Activated T-cell treated with anti-CD3 and anti-CD28 coated beads, Interleukin-2, amount 50 U/mL, for 72 hours (primary cell): ENCODE data around the gene AHRR. TPM values are rescaled to one million over a fixed set of nuclear protein-coding genes. Genes with fewer than 3 reads are reported as not detected.
"Not testable (repeated sequence)": the region's sequence is repeated elsewhere in the genome, so short reads cannot be mapped to it uniquely, and the experiment has no call there.

ENCODE experiments used
- ATAC-seq, 2 donors: fragments of 150-1000 bp; cut with Tn5 transposase; replicated peaks in 1 of 2; 2 replicates each; pipeline ENCODE4 v1.10.0; 2021; ENCODE audit warnings: moderate library complexity in 2 of 2, mild to moderate bottlenecking in 1 of 2
- DNase-seq, 2 donors: peaks; one replicate each; pipeline ENCODE4 v3.0.0; 2021 to 2022; ENCODE audit warnings: mixed read lengths in 1 of 2
- H3K27ac Mint-ChIP-seq: one replicate; pipeline ENCODE4 v1.8.0; 2022; ENCODE audit warnings: mild to moderate bottlenecking, moderate library complexity, mixed read lengths
- H3K27me3 Mint-ChIP-seq: one replicate; pipeline ENCODE4 v1.8.0; 2022; ENCODE audit warnings: low read depth, mixed read lengths
- H3K36me3 Mint-ChIP-seq, 2 donors: one replicate each; pipeline ENCODE4 v1.8.0; 2022; ENCODE audit warnings: mixed read lengths in 2 of 2, mild to moderate bottlenecking in 1 of 2; ENCODE audit not compliant: insufficient read depth in 2 of 2
- H3K4me1 Mint-ChIP-seq: one replicate; pipeline ENCODE4 v1.8.0; 2022; ENCODE audit warnings: low read depth, mixed read lengths
- H3K4me3 Mint-ChIP-seq, 2 donors: one replicate each; pipeline ENCODE4 v1.8.0; 2022; ENCODE audit warnings: mild to moderate bottlenecking in 2 of 2, mixed read lengths in 2 of 2, moderate library complexity in 2 of 2
- H3K9me3 Mint-ChIP-seq, 2 donors: one replicate each; pipeline ENCODE4 v1.8.0; 2022; ENCODE audit warnings: mixed read lengths in 2 of 2
- total RNA-seq, 2 donors: library from RNA; stranded (reverse); gene quantifications; one replicate each; pipeline ENCODE4 v1.2.3, GENCODE V29; 2022

AHRR gene
- total RNA-seq, 2 donors from 2014 or later: 56.0 to 82.2 TPM

- DNase-seq (peak; percentile 93 to 94), ATAC-seq (peak; percentile 86 to 87)
- Mint-ChIP-seq H3K4me3 (peak overlapping the region; percentile 84 to 90), H3K27me3 (no peaks in the 10 kb centered on the region), H3K27ac (peak overlapping the region; percentile 72), H3K4me1 (peaks cover 22% of the 10 kb centered on the region), H3K36me3 (peaks cover 2 to 8% of the 10 kb centered on the region in 2 donors), H3K9me3 (no peaks in the 10 kb centered on the region)
Observed at GRCh38 chr5:472656-473550, 151.4 kb downstream of the AHRR start.

GRCh38 chr5:473551-474192 is 152.2 kb downstream of the AHRR start:
- peak; percentile 9 to 18 for ATAC-seq
- DNase-seq: peak; percentile 37 to 39

DNA sequence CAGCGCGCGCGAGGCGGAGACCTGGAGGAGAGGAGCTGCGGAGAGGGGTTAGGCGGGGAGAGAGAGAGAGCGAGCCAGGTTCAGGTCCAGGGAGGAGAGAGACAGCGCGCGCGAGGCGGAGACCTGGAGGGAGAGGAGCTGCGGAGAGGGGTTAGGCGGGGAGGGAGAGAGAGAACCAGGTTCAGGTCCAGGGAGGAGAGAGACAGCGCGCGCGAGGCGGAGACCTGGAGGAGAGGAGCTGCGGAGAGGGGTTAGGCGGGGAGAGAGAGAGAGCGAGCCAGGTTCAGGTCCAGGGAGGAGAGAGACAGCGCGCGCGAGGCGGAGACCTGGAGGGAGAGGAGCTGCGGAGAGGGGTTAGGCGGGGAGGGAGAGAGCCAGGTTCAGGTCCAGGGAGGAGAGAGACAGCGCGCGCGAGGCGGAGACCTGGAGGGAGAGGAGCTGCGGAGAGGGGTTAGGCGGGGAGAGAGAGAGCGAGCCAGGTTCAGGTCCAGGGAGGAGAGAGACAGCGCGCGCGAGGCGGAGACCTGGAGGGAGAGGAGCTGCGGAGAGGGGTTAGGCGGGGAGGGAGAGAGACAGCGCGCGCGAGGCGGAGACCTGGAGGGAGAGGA is 152.8 kb downstream of the AHRR start:
- not testable (repeated sequence) for H3K9me3 Mint-ChIP-seq, H3K27me3 Mint-ChIP-seq, ATAC-seq, DNase-seq, H3K27ac Mint-ChIP-seq, H3K36me3 Mint-ChIP-seq
- peak overlapping the region; percentile 85 to 92 for H3K4me3 Mint-ChIP-seq
- peaks cover 22% of the 10 kb centered on the region for H3K4me1 Mint-ChIP-seq

More at GRCh38 chr5:473551-474192, 152.2 kb downstream of the AHRR start:
- H3K27me3 Mint-ChIP-seq: no peaks in the 10 kb centered on the region
- peak overlapping the region; percentile 85 to 92 for H3K4me3 Mint-ChIP-seq
- H3K27ac Mint-ChIP-seq: no peak overlapping the region
- peaks cover 22% of the 10 kb centered on the region for H3K4me1 Mint-ChIP-seq
- no peaks in the 10 kb centered on the region for H3K9me3 Mint-ChIP-seq
- H3K36me3 Mint-ChIP-seq: peaks cover 2 to 8% of the 10 kb centered on the region in 2 donors

DNA sequence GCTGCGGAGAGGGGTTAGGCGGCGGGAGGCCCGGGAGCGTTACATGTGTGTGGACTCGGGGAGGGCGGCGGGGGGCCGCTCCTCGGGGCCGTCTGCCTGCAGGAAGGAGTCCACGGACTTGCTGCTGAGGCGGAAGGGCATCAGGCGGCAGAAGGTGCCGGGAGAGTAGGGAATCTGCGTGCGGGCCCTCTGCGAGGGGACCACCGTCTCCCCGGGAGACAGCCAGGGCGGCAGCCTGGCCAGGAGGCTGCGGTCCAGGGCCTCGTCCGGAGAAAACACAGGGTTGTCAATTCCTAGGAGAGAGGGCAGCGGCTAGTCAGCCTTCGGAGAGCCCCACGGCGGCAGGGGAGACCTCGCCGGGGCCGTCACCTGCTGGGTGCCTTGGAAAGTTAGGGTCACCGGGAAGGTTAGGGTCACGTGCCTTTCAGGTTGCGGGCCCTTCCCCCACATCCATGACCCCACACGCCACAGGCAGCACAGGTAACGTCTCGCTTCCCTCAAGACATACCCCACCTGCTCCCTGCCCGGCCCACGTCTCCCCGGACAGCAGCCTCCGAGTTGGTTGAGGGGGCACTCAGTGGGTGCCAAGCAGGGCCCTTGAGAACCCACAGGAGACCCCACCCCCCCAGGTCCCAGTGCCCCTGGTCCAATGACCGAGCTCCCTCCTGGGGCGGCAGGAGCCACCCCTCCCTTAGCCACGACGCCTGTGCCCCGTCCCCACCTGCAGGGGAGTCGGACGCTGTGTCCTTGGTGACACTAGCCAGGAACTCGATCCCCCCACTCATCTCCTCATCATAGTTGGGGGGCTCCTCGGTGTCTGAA is 153.5 kb downstream of the AHRR start:
- Mint-ChIP-seq H3K27ac (no peak overlapping the region), H3K27me3 (no peaks in the 10 kb centered on the region), H3K4me3 (peak overlapping the region; percentile 84 to 85), H3K4me1 (peaks cover 20% of the 10 kb centered on the region), H3K36me3 (peaks cover 2 to 8% of the 10 kb centered on the region in 2 donors), H3K9me3 (no peaks in the 10 kb centered on the region)
- ATAC-seq: no peak
- no peak for DNase-seq

- Mint-ChIP-seq H3K4me1 (peaks cover 14% of the 10 kb centered on the region), H3K4me3 (peak overlapping the region in 1 of 2 donors; percentile 85), H3K9me3 (no peaks in the 10 kb centered on the region), H3K27me3 (no peaks in the 10 kb centered on the region), H3K36me3 (peaks cover 2 to 5% of the 10 kb centered on the region in 2 donors), H3K27ac (no peak overlapping the region)
- ATAC-seq (no peak), DNase-seq (no peak)
Observed at GRCh38 chr5:475704-476101, 154.2 kb downstream of the AHRR start.

GRCh38 chr5:476102-476813 is 154.7 kb downstream of the AHRR start:
- H3K4me1 Mint-ChIP-seq: peaks cover 8% of the 10 kb centered on the region
- no peaks in the 10 kb centered on the region for H3K9me3 Mint-ChIP-seq
- peaks cover 2 to 3% of the 10 kb centered on the region in 2 donors for H3K36me3 Mint-ChIP-seq
- ATAC-seq (no peak), DNase-seq (no peak)
- peak overlapping the region in 1 of 2 donors; percentile 47 for H3K4me3 Mint-ChIP-seq
- no peak overlapping the region for H3K27ac Mint-ChIP-seq
- no peaks in the 10 kb centered on the region for H3K27me3 Mint-ChIP-seq

- Mint-ChIP-seq H3K27me3 (no peaks in the 10 kb centered on the region), H3K36me3 (peaks cover 2% of the 10 kb centered on the region in 2 donors), H3K4me3 (no peak overlapping the region), H3K9me3 (no peaks in the 10 kb centered on the region), H3K27ac (no peak overlapping the region), H3K4me1 (peaks cover 3% of the 10 kb centered on the region)
- ATAC-seq (no peak), DNase-seq (no peak)
Observed at GRCh38 chr5:476814-477175, 155.3 kb downstream of the AHRR start.

DNA sequence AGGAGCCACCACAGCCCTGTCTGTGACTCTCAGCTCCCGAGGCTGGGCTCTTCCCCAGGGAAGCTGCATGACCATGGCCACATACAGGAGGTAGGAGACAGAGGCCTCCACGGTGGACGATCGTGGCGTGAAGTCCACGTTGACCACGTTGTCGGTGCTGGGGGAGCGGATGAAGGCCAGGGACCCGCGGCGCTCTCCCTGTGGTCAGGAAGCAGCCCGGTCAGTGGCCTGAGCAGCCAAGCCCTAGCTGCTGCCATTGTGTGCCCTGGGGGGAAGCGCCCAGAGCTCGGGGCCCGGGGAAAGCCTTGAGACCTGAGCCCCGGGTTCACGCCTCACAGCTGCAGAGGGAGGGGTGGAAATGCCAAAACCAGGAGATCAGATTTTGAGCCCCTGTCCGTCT is 155.7 kb downstream of the AHRR start:
- Mint-ChIP-seq H3K9me3 (no peaks in the 10 kb centered on the region), H3K27me3 (no peaks in the 10 kb centered on the region), H3K36me3 (peaks cover 0 to 2% of the 10 kb centered on the region in 2 donors), H3K27ac (no peak overlapping the region), H3K4me1 (no peaks in the 10 kb centered on the region), H3K4me3 (no peak overlapping the region)
- DNase-seq (no peak), ATAC-seq (no peak)

- Mint-ChIP-seq H3K36me3 (peaks cover 0 to 2% of the 10 kb centered on the region in 2 donors), H3K27ac (no peak overlapping the region), H3K27me3 (no peaks in the 10 kb centered on the region), H3K4me3 (no peak overlapping the region), H3K4me1 (no peaks in the 10 kb centered on the region), H3K9me3 (no peaks in the 10 kb centered on the region)
- ATAC-seq: no peak
- no peak for DNase-seq
Observed at GRCh38 chr5:477871-478270, 156.4 kb downstream of the AHRR start.

DNA sequence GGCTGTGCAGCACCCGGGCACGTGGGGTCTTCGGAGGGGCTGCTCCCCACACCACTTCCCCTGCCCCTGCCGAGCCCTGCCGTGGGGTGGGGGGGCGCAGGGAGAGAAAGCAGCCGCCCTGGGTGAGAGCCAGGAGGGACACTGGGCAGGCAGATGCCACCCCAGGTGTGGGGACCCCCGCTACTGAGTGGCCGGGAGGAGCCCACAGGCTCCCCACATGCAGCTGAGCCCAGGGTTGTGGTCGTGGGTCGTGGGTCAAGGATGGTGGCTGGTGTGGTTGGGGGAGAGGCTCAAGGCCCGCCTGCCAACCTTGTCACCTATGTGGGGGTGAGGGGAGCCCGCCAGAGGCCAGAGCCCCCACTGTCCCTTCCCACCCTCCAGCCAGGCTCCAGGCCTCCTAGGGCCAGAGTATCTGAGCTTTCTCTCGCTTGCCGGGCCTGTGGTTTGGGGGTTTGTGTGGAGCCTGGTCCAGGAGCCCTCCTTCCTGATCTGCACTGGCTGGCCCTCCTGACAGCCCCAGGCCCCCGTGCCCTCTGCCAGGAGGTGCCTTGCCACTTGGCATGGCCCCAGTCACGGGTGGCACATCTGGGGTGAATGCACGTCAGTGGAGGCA is 157.0 kb downstream of the AHRR start:
- Mint-ChIP-seq H3K4me3 (no peak overlapping the region), H3K27me3 (no peaks in the 10 kb centered on the region), H3K36me3 (peaks cover 0 to 2% of the 10 kb centered on the region in 2 donors), H3K9me3 (no peaks in the 10 kb centered on the region), H3K27ac (no peak overlapping the region), H3K4me1 (no peaks in the 10 kb centered on the region)
- ATAC-seq (no peak), DNase-seq (no peak)

DNA sequence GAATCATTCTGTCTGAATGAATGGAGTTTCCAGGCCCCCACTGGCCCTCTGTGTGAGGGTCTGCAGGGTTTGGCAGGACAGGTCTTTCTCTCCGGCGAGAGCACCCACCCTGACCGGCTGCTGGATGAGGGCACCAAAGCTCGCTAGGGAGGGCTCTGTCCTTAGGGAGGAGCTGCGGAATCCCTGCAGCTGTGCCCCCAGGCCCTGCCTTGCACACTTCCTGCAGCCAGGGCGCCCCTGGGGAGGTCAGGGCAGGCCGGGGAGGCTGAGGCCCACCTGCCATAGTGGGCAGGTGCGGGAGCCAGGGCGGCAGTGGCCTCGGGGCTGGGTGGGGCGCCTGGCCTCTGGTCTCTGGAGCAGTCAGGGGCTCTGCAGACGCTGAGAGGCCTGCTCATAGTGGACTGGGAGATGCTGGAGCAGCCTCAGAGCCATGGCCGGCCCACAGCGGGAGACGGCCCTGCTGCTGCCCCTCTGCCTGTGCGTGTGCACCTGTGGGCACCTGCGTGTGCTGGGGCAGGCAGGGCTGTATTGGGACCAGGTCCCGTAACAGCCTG is 157.5 kb downstream of the AHRR start:
- no peak for ATAC-seq
- Mint-ChIP-seq H3K4me3 (no peak overlapping the region), H3K36me3 (no peaks in the 10 kb centered on the region), H3K27ac (no peak overlapping the region), H3K27me3 (no peaks in the 10 kb centered on the region), H3K4me1 (no peaks in the 10 kb centered on the region), H3K9me3 (no peaks in the 10 kb centered on the region)
- no peak for DNase-seq
